ENCODE results near the gene SLC35F3. TPM values are rescaled to one million over a fixed set of nuclear protein-coding genes. Genes with fewer than 3 reads are reported as not detected.

Gene SLC35F3
- total and polyA plus RNA-seq, 2 experiments from 2014 or later, result 1.0 to 3.2 TPM

DNA sequence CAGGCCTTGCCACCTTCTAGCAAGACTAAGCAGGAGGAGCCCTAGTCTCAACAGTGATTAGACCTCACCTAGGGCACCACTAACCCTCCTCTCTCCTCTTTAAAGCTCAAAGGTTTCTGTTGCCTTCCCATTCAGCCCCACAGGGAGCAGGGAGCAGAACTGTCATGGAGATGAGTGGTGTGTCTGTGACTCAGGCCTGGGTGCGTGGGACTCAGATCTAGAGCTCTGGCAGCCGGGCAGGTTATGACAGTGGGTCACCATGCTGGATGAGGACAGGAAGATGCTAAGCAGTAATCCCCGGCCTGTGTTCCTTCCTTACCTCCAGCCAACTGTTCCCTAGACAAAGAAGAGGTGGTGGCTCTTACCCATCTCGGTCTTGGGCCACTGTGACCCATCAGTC, 408.7 kb downstream of the SLC35F3 start:
- H2AFZ ChIP-seq, result no peak overlapping the region

More for the DNA sequence above, 408.7 kb downstream of the SLC35F3 start:
- H3K4me3 ChIP-seq, result no peak overlapping the region
- H4K20me1 ChIP-seq (replicated peaks; ENCODE audit: insufficient read depth), result no peaks in the 10 kb centered on the region
- H3K4me1 ChIP-seq (ENCODE audit: insufficient read depth), result peaks cover 5% of the 10 kb centered on the region
- Mint-ChIP-seq H3K36me3 (ENCODE audit: low read depth) (no peaks in the 10 kb centered on the region), H3K27ac (no peak overlapping the region), H3K27me3 (ENCODE audit: insufficient read depth, low read depth, poor library complexity) (peaks cover 10% of the 10 kb centered on the region), H3K9me3 (no peaks in the 10 kb centered on the region; the same call in 2 of the 3 replicates), H3K4me3 (no peak overlapping the region), H3K4me1 (peaks cover 37% of the 10 kb centered on the region)
- 0 out of 2 replicates have a peak, but pooled peaks cover 3% of the 10 kb centered on the region for H3K9me2 ChIP-seq (ENCODE audit: insufficient read depth)
- DNase-seq (ENCODE audit: low spot score) (no peak), ATAC-seq (no peak)
- TF ChIP-seq REST (IDR thresholded peaks at IDR 0.05; ENCODE audit: unreplicated experiment) (no peak), CTCF (conservative IDR thresholded peaks at IDR 0.05; ENCODE audit: low read depth in 2 of 2) (no peak), NANOG (IDR thresholded peaks at IDR 0.05; ENCODE audit: borderline replicate concordance) (no peak), CREB1 (CRISPR knock-in tag; IDR thresholded peaks at IDR 0.05; ENCODE audit: low read depth) (no peak), ZNF114 (CRISPR knock-in tag; IDR thresholded peaks at IDR 0.05) (no peak), ZNF331 (CRISPR knock-in tag; IDR thresholded peaks at IDR 0.05; ENCODE audit: low read depth) (no peak), EZH2phosphoT487 (IDR thresholded peaks at IDR 0.05; ENCODE audit: unreplicated experiment) (no peak), EZH2 (IDR thresholded peaks at IDR 0.05; ENCODE audit: low read depth, unreplicated experiment) (no peak), JUNB (IDR thresholded peaks at IDR 0.05; ENCODE audit: unreplicated experiment) (no peak), POLR2AphosphoS5 (IDR thresholded peaks at IDR 0.05; ENCODE audit: low read depth) (no peak), STAT1 (IDR thresholded peaks at IDR 0.05; ENCODE audit: unreplicated experiment) (no peak)
- TF ChIP-seq, protein P1, sequence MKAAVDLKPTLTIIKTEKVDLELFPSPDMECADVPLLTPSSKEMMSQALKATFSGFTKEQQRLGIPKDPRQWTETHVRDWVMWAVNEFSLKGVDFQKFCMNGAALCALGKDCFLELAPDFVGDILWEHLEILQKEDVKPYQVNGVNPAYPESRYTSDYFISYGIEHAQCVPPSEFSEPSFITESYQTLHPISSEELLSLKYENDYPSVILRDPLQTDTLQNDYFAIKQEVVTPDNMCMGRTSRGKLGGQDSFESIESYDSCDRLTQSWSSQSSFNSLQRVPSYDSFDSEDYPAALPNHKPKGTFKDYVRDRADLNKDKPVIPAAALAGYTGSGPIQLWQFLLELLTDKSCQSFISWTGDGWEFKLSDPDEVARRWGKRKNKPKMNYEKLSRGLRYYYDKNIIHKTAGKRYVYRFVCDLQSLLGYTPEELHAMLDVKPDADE (IDR thresholded peaks at IDR 0.05), result no peak
- TF ChIP-seq, protein P2, sequence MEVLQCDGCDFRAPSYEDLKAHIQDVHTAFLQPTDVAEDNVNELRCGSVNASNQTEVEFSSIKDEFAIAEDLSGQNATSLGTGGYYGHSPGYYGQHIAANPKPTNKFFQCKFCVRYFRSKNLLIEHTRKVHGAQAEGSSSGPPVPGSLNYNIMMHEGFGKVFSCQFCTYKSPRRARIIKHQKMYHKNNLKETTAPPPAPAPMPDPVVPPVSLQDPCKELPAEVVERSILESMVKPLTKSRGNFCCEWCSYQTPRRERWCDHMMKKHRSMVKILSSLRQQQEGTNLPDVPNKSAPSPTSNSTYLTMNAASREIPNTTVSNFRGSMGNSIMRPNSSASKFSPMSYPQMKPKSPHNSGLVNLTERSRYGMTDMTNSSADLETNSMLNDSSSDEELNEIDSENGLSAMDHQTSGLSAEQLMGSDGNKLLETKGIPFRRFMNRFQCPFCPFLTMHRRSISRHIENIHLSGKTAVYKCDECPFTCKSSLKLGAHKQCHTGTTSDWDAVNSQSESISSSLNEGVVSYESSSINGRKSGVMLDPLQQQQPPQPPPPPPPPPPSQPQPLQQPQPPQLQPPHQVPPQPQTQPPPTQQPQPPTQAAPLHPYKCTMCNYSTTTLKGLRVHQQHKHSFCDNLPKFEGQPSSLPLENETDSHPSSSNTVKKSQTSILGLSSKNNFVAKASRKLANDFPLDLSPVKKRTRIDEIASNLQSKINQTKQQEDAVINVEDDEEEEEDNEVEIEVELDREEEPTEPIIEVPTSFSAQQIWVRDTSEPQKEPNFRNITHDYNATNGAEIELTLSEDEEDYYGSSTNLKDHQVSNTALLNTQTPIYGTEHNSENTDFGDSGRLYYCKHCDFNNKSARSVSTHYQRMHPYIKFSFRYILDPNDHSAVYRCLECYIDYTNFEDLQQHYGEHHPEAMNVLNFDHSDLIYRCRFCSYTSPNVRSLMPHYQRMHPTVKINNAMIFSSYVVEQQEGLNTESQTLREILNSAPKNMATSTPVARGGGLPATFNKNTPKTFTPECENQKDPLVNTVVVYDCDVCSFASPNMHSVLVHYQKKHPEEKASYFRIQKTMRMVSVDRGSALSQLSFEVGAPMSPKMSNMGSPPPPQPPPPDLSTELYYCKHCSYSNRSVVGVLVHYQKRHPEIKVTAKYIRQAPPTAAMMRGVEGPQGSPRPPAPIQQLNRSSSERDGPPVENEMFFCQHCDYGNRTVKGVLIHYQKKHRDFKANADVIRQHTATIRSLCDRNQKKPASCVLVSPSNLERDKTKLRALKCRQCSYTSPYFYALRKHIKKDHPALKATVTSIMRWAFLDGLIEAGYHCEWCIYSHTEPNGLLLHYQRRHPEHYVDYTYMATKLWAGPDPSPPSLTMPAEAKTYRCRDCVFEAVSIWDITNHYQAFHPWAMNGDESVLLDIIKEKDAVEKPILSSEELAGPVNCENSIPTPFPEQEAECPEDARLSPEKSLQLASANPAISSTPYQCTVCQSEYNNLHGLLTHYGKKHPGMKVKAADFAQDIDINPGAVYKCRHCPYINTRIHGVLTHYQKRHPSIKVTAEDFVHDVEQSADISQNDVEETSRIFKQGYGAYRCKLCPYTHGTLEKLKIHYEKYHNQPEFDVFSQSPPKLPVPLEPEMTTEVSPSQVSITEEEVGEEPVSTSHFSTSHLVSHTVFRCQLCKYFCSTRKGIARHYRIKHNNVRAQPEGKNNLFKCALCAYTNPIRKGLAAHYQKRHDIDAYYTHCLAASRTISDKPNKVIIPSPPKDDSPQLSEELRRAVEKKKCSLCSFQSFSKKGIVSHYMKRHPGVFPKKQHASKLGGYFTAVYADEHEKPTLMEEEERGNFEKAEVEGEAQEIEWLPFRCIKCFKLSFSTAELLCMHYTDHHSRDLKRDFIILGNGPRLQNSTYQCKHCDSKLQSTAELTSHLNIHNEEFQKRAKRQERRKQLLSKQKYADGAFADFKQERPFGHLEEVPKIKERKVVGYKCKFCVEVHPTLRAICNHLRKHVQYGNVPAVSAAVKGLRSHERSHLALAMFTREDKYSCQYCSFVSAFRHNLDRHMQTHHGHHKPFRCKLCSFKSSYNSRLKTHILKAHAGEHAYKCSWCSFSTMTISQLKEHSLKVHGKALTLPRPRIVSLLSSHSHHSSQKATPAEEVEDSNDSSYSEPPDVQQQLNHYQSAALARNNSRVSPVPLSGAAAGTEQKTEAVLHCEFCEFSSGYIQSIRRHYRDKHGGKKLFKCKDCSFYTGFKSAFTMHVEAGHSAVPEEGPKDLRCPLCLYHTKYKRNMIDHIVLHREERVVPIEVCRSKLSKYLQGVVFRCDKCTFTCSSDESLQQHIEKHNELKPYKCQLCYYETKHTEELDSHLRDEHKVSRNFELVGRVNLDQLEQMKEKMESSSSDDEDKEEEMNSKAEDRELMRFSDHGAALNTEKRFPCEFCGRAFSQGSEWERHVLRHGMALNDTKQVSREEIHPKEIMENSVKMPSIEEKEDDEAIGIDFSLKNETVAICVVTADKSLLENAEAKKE (CRISPR knock-in tag; IDR thresholded peaks at IDR 0.05), result no peak
- H3F3A ChIP-seq (replicated peaks; ENCODE audit: low read depth), result no peaks in the 10 kb centered on the region
- H3K36me3 ChIP-seq (ENCODE audit: insufficient read depth), result no peaks in the 10 kb centered on the region
- no peaks in the 10 kb centered on the region for H3K27me3 ChIP-seq (ENCODE audit: insufficient read depth)
- no peak overlapping the region for H3K4me2 ChIP-seq
- no peak overlapping the region for H3K27ac ChIP-seq (ENCODE audit: low read depth)
- no peaks in the 10 kb centered on the region for H3K79me2 ChIP-seq (replicated peaks; ENCODE audit: insufficient read depth)
